Measurements from ENCODE around the gene HIRIP3. TPM values are rescaled to one million over a fixed set of nuclear protein-coding genes. Genes with fewer than 3 reads are reported as not detected.

Gene HIRIP3
- total and polyA plus RNA-seq, 2 of the 13 experiments (the other 11 are each of a cell fraction or from before 2014, with no cell fraction given): 12.6 to 17.2 TPM

- TF ChIP-seq NFAT5 (CRISPR knock-in tag; IDR thresholded peaks at IDR 0.05): no peak
- no peak for TF ChIP-seq MLLT10 (CRISPR knock-in tag; IDR thresholded peaks at IDR 0.05)
- no peak for TF ChIP-seq PREB (CRISPR knock-in tag; IDR thresholded peaks at IDR 0.05)
- TF ChIP-seq ZNF616 (CRISPR knock-in tag; IDR thresholded peaks at IDR 0.05; ENCODE audit: low read depth): no peak
- no peak for TF ChIP-seq ARID3A (IDR thresholded peaks at IDR 0.05; ENCODE audit: low read depth, low read length)
- no peak for TF ChIP-seq GFI1 (CRISPR knock-in tag; IDR thresholded peaks at IDR 0.05; ENCODE audit: borderline replicate concordance)
- no peak for TF ChIP-seq SETDB1 (CRISPR knock-in tag; IDR thresholded peaks at IDR 0.05; ENCODE audit: borderline replicate concordance)
- TF ChIP-seq ZKSCAN5 (CRISPR knock-in tag; IDR thresholded peaks at IDR 0.05): no peak
- TF ChIP-seq ZNF263 (CRISPR knock-in tag; IDR thresholded peaks at IDR 0.05): no peak
- TF ChIP-seq SMARCC2 (IDR thresholded peaks at IDR 0.05): no peak
- no peak for TF ChIP-seq PRPF4 (IDR thresholded peaks at IDR 0.05; ENCODE audit: low read depth, low read length, poor library complexity, severe bottlenecking)
- no peak for TF ChIP-seq SRF (IDR thresholded peaks at IDR 0.05; ENCODE audit: low read depth, low read length)
- TF ChIP-seq HNRNPL (IDR thresholded peaks at IDR 0.05; ENCODE audit: low read depth, low read length): 0 out of 2 replicates have a peak, but pooled peaks have one; percentile 37
- TF ChIP-seq SAP130 (CRISPR knock-in tag; IDR thresholded peaks at IDR 0.05; ENCODE audit: low read depth): peak; percentile 36
- TF ChIP-seq REST (IDR thresholded peaks at IDR 0.05; ENCODE audit: borderline replicate concordance in 1 of 2, low read depth in 1 of 2, low read length in 2 of 2): peak; percentile 92 to 97
Measured at GRCh38 chr16:30028438-30029076, 33.1 kb upstream of the HIRIP3 start (continued).

Data from HepG2 (cell line).